IPS-NIHi7 (cell line): Measurements from ENCODE around the gene ADAMTS12.

Experiments used
- DNase-seq: peaks from one replicate; pipeline ENCODE4 v3.0.0; 2012; ENCODE audit warnings: mixed read lengths; ENCODE audit errors: extremely low spot score

Gene ADAMTS12

DNA sequence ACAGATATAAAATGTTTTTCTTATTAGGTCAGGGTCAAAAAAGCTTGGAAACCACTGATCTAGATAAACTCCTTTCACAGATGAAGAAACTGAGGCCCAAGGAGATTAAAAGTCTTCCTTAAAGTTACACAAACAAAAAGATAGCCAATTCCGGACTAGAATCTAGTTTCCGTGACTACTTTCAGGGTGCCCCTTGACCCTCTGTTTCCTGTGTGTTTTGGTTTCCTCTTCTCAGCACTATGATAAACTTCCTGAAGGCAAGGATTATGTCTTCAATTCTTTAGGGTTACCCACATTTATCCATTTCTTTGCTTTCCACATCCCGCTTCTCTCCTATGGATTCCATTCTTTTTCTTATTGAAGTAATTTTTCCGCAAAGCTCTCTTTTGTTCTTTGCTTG is 83.1 kb downstream of the ADAMTS12 start:
- no peak for DNase-seq

DNA sequence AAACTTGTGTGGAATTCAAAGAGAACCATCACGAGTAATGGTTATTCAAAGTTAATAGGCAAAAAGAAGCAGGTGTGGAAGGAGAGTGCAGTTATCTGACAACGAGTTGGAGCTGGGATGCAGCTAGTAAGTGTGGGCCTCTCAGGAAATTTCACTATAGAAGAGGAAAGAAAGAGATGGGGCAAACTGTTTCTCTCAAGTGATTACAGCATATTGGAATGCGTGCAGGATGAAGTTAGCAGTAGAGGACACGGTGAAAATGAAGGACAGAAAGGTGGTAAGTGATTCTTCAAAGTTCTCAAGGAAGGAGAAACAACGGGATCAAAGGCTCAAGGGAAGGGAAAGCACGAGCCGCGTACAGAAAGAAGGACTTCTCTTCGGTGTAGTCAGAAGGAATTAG is 84.0 kb downstream of the ADAMTS12 start:
- no peak for DNase-seq

DNA sequence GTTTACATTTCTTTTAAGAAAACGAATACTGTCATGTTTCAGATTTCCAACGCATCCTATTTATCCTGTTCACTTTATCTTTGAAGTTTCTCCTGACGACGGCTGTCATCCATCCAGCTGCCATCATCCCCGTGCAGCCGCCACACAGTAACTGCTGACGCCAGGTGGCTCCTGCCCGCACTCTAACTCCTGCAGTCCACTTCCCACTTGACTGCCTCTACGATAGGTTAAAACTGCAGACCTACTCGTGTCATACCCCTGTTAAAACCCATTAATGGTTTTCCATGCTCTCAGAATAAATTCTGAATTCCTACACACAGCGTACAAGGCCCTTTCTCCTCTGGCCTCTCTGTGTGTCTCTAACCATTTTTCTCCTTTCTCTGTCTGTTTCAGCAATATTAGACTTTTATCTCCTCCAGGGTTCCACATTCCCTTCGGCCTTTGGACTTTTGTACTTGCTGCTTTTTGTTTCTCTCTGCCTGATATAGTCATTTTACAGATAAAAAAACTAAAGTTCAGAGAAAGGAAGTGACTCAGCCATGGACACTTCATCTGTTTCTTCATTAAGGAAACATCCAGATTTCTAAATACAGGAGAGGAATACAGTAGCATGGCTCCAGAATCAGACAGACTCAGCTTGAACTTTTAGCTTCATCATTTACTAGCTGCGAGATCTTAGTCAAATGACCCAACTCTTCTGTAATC is 84.9 kb downstream of the ADAMTS12 start:
- DNase-seq = no peak

DNA sequence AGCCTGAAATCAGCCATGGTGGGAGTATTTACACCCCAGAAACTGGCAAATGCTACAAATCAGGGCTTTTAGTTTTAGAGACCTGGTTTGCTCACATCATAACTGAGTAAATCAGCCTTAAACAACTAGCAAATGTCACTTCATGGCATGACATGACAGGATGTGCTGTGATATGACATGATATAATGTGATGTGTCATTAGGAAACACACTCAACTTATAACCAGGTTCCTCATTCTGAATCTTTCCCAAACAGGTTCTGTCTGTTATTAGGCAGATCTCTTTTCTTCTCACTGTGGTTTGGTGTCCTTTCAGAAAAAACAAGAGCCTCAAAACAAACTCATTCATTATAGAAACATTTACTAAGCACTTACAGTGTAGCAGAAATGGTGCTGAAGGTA is 90.5 kb downstream of the ADAMTS12 start:
- DNase-seq = no peak

DNA sequence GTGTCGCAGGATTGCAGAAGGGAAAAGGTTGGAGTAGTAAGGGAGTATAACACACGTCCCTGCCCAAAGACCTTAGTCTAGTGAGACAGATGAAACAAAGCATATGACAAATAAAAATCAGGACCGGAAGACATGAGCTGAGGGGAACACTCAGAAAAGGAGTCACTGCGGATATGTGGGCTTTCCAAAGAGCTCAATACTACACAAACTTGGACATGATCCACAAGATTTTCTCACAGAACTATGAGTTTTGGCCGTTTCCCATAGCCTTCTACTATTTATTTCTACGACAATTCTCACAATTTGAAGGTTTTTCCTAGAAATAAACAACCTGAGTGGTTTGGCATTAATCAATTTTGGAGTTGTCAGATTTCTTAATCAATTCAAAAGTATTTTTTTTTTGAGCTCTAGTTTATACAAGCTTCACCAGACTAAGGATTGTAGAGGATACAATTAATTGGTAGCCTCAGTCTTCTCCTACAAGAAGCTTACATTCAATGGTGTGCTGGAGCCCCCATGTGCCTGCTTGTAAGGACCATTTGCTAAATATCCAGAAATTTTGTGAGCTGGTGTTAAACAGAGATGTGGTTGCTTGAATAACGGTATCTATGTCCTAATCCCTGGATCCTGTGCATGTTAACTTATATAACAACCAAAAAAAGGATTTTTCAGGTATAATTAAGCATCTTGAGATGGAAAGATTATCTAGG is 91.4 kb downstream of the ADAMTS12 start:
- DNase-seq = no peak

DNA sequence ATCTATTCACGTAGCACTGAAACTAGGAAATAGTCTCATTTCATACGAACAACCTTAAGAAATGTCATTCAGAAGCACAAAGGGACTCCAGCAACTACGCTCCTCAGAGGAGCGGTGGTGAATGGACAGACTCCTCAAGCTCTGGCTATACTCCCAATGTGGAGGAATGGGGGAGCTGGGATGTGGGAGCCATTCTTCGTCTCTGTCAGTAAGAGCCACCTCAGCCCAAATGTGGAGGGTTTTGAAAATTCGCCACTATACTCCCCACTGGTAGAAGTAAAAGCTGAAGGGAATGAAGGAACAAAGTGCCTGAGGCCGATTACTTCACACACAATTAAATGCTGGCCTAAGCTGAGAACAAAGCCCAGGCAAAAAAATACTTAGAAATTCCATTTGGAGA is 96.3 kb downstream of the ADAMTS12 start:
- DNase-seq = no peak

DNA sequence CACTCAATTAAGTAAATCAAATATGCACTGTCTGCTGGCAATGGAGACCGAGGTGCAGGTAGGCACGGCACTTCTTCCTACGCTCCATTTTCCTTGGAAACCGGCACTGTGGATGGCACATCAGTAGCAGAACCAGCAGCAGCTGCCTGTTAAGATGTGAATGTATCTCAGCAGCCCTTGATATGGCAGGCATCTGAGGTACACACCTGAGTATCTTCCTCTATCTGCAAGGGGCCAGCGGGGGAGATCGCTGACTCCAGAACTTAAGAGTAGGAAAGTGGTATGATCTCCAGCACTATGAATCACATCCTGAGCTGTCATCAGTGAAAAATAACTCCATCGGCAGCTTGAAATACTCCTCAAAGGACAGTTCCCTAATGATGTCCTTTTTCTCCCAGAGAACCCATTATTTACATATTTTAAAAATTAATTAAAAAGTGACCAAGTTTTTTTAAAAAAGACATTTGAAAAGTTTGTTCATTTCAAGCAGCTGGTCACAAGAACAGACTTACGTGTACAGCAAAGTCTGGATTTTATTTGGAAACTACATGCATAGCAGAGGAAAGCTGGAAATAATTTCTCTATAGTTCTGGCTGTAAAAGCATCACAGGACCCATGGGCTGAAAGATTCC is 97.1 kb downstream of the ADAMTS12 start:
- no peak for DNase-seq

DNA sequence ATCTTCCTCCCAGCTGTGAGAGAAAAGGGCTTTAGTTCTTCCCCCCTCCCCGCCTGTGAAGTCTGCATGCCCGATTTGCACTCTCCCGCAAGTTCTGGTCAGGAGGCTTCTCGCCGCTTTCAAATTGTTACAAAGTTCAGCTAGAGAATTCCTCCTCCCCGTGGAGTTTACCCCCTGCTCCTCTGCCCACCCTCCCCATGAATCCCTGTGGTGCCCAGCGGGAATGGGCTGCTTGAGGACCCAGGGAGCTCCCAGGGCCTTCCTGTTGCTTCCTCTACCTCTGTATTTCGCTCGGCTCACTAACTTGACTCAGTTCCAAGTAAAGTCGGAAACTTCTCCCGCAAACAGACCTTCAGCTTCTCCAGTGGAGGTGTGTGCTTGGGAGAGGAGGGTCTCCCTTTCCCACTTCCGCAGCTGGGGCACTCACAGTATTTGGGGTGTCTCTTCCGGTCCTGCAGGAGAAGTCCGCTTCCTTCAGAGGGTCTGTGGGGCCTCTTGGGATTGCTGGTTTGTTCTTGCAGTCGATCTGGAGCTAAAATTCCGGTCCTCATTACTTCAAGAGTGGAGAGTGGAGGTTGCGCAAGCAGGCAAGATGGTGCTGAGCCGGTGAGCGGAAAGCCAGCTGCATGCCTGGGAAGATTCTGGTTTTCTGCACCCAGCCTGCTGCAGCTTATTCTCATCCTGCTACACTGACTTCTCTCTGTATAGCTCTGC is 97.8 kb downstream of the ADAMTS12 start:
- DNase-seq = no peak

DNA sequence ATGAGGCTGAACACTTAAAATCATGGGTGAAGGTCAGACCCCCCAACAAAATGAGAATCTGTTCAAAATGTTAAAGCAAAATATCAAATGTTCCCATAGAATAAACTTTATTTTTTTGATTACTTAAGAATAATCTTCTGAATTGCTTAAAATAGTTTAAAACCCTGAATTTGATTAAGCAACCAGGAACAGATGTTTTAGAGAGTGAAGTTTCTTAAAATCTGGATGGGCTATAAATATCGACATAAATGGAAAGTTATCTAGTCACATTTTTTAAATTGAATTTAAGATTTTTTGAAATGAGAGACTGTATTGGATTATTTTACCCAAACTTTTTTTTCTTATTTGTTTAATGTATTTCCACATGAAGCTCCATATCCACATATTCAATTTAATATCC is 98.5 kb downstream of the ADAMTS12 start:
- no peak for DNase-seq

DNA sequence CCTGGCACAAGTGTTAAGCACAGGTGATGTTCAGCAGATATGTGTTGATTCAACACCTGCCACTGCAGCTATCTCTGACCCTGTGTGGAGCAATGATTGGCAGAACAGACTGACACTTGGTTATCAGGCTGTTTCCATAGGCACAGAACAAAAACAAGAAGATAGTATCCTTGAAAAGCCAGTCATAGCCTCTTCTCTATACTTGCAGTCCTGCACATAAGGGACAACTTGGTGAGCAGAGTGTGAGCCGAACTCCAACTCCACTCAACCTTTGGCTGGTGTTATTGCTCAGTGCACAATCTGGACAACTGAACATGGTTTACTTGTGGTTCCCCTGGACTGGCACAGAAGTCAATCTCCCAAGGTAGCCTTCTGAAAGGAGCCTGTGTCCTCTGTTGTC is 99.2 kb downstream of the ADAMTS12 start:
- peak; percentile 6 for DNase-seq

DNA sequence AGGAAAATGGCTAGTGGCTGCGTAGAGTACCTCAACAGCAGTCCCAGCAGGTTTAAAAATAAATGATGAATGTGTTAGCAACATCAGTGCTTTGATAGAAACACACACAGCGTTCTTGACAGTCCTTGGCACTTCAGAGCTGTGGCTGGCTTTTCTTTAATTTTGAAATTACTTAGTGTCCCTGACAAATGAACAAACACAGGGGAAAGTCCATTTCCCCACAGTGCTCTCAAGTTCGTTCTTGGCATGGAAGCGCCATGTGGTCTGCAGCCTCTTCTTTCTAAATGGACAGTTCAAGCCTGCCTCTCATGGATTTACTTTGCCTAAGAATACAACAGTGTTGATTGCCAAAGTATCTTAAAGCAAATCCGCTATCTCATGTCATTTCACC is 102.2 kb downstream of the ADAMTS12 start:
- peak; percentile 3 for DNase-seq

DNA sequence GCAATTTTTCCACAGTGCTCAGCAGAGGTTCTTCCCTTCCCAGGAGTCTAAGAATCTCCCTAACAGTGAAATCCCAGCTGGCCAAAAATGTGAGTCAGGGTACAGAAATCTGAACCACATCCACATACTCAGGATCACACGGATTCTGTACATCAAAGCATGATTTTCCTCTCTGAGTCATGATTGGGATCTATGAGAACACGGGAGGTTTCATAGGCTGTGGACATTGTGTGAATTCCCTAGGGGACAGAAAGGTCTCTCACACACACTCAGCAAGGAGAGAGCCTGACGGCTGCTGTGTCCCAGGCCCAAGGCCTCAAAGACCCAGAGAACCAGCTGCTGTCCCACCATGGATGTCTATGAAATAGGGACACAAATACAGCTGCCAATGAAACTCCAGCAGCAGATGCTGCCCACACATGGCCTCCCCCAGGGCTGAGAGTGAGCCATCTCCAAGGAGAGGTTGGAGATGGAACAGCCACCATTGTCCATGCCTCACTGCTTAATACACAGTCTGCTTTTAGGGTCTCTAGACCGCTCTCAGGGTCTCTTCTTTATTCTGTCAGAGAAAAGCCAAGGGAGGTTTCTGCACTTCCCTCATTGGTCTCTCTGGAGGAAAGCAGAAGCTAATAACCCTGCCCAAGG is 102.7 kb downstream of the ADAMTS12 start:
- DNase-seq = peak; percentile 4

DNA sequence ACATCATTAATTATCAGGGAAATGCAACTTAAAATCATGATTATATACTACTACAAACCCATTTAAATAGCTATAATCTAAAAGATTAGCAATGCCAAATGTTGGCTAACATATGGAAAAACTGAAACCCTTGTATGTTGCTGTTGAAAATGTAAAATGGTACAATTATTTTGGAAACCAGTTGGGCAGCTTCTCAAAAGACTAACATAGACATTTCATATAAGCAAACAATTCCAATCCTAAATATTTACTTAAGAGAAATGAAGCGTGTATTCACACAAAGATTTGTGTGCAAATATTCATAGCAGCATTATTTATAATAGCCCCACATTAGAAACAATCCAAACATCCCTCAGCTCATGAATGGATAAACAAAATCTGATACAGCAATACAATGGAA is 106.2 kb downstream of the ADAMTS12 start:
- no peak for DNase-seq

DNA sequence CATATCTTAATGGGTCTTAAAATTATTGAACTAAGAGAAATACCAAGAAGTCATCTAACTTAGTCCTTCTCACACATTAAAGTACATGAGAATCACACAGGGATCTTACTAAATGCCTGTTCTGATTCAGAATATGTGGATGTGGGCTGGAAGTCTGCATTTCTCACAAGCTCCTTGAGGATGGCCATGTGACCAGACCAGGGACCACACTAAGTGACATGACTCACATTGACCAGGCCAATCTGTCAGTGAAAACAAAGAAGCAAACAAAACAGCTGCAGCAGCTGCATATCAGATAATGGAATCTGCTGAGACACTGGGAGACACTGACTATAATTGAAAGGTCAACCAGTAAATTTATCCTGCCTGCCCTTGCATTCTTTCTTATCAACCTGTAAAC is 110.5 kb downstream of the ADAMTS12 start:
- DNase-seq = peak; percentile 28

DNA sequence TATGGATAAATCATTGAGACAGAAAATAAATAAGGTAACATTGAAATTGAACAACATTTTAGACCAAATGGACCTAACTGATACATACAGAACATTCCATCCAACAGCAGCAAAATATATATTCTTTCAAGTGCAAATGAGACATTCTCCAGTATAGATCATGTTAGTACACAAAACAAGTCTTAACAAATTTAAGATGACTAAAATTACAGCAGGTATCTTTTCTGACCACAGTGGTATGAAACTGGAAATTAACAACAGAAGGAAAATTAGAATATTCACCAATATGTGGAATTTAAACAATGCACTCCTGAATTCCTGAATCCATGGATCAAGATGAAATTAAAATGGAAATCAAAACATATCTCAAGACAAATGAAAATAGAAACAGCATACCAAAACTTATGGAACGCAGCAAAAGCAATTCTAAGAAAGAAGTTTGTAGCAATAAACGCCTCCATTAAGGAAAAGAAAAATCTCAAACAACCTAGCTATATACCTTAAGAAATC is 115.6 kb downstream of the ADAMTS12 start:
- no peak for DNase-seq

DNA sequence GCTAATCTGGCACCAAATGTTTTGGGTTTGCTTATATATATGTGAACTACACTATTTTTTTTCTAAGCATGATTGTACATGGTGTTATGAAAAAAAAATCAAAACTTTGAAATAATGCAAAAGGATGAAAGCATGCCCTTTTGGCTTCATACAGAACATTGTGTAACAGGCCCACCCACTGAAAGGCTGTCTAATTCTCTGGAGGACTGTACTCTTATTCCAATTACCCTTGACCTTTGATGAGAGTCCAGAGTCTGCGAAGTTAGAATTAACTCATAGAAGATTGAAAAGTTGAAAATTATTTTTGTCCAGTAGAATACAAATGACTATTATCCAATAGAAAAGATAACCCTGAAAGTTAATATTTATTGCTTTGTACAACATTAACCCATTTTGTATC is 117.4 kb downstream of the ADAMTS12 start:
- no peak for DNase-seq

DNA sequence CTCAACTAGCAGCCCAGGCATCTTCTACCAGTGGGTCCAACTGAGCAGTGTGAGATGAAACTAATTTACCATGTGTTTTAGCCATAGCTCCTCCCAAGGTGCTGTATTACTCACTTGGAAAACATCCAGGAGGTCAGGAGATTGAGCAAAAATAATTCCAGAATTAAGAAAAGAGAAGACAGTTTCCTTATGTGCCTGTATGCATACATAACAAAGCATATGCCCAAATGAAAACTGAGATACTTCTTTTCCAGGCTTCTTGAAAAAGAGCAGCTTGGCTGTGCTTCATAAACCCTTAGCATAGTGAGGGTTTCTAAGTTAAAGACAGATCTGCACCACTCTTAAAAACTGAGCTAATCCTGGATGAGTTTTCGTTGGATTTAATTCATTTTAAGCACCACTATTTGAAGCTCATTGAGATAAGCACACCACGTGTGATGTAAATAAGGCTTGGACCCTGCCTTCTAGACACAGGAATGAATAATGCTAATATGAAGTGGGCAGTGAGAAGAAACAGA is 119.4 kb downstream of the ADAMTS12 start:
- DNase-seq = no peak

DNA sequence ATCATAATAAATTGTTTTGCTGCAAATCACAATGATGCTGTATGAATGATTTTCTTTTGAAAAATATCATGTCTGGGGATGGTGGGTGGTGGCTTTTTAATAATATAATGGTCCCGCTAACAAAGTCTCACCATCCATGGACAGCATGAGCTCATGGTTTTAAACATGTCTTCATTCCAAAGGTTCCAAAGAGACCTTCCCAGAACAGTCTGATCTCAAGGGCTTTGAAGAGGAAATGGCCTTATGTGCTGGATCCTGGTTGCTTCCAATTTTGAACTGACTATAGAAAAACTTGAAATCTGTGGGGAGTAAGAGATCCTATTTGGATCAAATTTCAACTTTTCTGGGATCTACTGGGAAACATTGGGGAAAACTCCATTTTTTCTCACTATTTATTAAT is 121.8 kb downstream of the ADAMTS12 start:
- no peak for DNase-seq

DNA sequence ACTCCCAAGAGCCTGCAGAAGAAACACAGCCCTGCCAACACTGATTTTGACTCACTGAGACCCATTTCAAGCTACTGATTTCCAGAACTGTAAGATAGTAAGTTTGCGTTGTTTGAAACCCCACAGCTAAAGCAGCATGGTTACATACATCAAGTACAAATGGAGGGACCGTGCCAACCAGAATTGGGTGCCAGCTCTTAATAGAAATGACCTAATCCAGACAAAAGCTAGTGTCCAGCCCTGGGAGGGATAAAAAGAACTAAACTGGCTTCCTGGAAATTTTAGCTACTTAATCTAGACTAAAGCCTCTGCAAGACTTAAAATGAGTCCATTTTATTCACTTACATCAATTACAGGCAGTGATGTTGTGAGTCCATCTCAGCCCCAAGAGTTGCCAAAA is 122.6 kb downstream of the ADAMTS12 start:
- DNase-seq = no peak

DNA sequence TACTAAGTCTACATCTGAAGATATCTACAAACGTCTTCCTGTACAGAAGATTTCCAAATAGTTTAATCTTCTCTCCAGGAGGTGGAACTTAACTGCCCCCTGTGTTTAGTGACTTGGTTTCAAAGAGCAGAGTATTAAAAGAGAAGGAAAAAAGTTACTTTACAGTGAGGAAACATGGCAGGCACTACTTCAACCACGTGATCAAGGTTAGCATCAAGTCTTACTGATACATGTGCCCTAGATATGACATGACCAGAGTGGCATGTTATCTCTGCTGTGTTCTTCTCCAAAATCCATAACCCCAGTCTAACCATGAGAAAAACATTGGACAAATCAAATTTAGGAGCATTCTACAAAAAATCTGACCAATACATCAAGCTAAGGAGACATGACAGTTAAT is 125.8 kb downstream of the ADAMTS12 start:
- DNase-seq = no peak

DNA sequence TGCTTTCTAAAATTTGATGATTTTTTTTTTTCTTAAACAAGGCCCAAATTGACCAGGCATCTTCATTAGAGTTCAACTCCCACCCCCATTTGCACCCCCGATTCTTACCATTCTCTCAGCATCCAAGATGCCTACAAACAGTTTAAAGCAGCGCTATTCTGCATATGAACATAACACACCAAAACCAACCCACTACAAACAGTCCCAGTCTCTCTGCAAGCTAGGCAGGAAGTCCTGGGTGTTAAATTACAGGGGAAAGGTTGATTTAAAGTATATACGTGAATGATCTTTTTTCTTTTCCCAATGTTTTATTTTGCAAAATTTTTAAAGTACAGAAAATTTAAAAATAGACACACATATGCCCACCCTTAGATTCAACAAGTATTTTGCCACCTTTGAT is 127.0 kb downstream of the ADAMTS12 start:
- no peak for DNase-seq

DNA sequence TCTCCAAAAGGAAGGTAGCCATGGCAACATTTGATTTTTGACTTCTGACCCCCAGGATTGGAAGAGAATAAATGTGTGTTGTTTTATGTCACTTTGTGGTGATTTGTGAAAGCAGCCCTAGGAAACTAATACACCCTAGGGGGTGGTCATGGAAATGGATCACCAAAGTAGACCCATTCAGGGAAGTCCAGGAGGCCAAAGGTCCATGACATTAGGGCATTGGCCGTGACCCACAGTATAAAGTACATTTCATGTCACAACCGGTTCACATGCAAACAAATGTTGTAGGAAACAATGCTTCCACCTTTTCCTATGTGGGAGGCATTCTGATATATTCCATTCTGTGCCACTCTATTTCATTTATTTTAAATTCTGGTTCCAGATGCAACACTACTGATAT is 128.4 kb downstream of the ADAMTS12 start:
- no peak for DNase-seq
